GM13977 (cell line): ENCODE measurements around the gene CAMK2D.

Experiments used
- DNase-seq: peaks from one replicate; pipeline ENCODE4 v3.0.0; 2012; ENCODE audit warnings: low spot score
- CTCF ChIP-seq: IDR thresholded peaks from 2 replicates; pipeline ENCODE4 v1.5.1; 2012; ENCODE audit warnings: mild to moderate bottlenecking, control low read depth; ENCODE audit not compliant: insufficient read depth; ENCODE audit errors: extremely low read depth, missing control alignments
- in situ Hi-C: fragments of 300-500 bp; cut with MboI; formaldehyde crosslinking; loops from one replicate; pipeline ENCODE4 v1.12.0; 2022; ENCODE audit warnings: low sequenced_read_pairs, low pct_unique_long_range_greater_than_20kb, mixed read lengths, inconsistent platforms; ENCODE audit not compliant: unreplicated experiment

Gene CAMK2D

GRCh38 chr4:113461281-113461680 lies 300.3 kb downstream of the CAMK2D start:
- no peak for TF ChIP-seq CTCF
- no peak for DNase-seq
- in situ Hi-C loops: no loop called here

- no peak for DNase-seq
- in situ Hi-C loops: no loop called here
- no peak for TF ChIP-seq CTCF
Observed at GRCh38 chr4:113457886-113458285, 303.7 kb downstream of the CAMK2D start.

- DNase-seq: no peak
- no peak for TF ChIP-seq CTCF
- in situ Hi-C loops: no loop called here
Observed at GRCh38 chr4:113457121-113457520, 304.4 kb downstream of the CAMK2D start.

- in situ Hi-C loops: no loop called here
- no peak for DNase-seq
- no peak for TF ChIP-seq CTCF
Observed at GRCh38 chr4:113455061-113455460, 306.5 kb downstream of the CAMK2D start.

- DNase-seq: no peak
- no peak for TF ChIP-seq CTCF
Observed at GRCh38 chr4:113452868-113453620, 308.5 kb downstream of the CAMK2D start.

GRCh38 chr4:113452152-113452551 lies 309.4 kb downstream of the CAMK2D start:
- DNase-seq: no peak
- in situ Hi-C loops: no loop called here
- no peak for TF ChIP-seq CTCF

More at GRCh38 chr4:113452868-113453620, 308.5 kb downstream of the CAMK2D start:
- in situ Hi-C loops: no loop called here
